GM12872 (cell line): Measurements from ENCODE around the gene MAGEB5.

ENCODE experiments used
- CTCF ChIP-seq: IDR thresholded peaks from 3 replicates; pipeline ENCODE4 v1.5.1; 2011; ENCODE audit warnings: low read depth, mild to moderate bottlenecking, low read length, moderate library complexity; ENCODE audit not compliant: insufficient read depth

Gene MAGEB5

GRCh38 chrX:26215869-26216268 lies at the start of gene MAGEB5:
MAGEB5 (plus strand) TSS chrX:26216169; CDS start chrX:26217302, 1,133 bp downstream.
- TF ChIP-seq CTCF = no peak

- no peak for TF ChIP-seq CTCF
These were observed 23.8 kb upstream of the MAGEB5 start, which contains the start of gene MAGEB6 for GRCh38 chrX:26192204-26192603. MAGEB6 (plus strand) TSS chrX:26192440; CDS start chrX:26193847, 1,407 bp downstream.

GRCh38 chrX:26203561-26203960 lies 12.4 kb upstream of the MAGEB5 start:
- TF ChIP-seq CTCF = no peak

- TF ChIP-seq CTCF = no peak
These were observed 8.0 kb upstream of the MAGEB5 start for GRCh38 chrX:26208012-26208411.

- TF ChIP-seq CTCF = no peak
These were observed 3.4 kb downstream of the MAGEB5 start for GRCh38 chrX:26219351-26219750.

- TF ChIP-seq CTCF = no peak
These were observed 18.2 kb downstream of the MAGEB5 start for GRCh38 chrX:26234177-26234576.

- TF ChIP-seq CTCF = no peak
These were observed 37.6 kb downstream of the MAGEB5 start for GRCh38 chrX:26253526-26253925.

GRCh38 chrX:26254436-26254835 lies 38.5 kb downstream of the MAGEB5 start:
- no peak for TF ChIP-seq CTCF
